Heart left ventricle (tissue), 16 donors: Measurements from ENCODE around the gene FAAP20. TPM values are rescaled to one million over a fixed set of nuclear protein-coding genes. Genes with fewer than 3 reads are reported as not detected.

ENCODE experiments used
- ATAC-seq, 4 donors: fragments of 200-7000 bp; cut with Tn5 transposase; one replicate each; pipeline ENCODE4 v1.9.1; 2020 to 2022; ENCODE audit warnings: moderate library complexity in 4 of 4, mild to moderate bottlenecking in 3 of 4, moderate number of reproducible peaks in 1 of 4
- DNase-seq, 5 donors: peaks; one replicate each; pipeline ENCODE4 v3.0.0-alpha.2; 2020
- H3K27ac ChIP-seq, 12 donors: fragments of 200-600 bp; sonication (generic) in 4 of 12; one replicate each; pipeline versions ENCODE4 v1.5.0 to v1.8.0; 2016 to 2022; ENCODE audit warnings: mild to moderate bottlenecking in 2 of 12
- H3K27me3 ChIP-seq, 9 donors: fragments of 200-600 bp; sonication (generic) in 2 of 9; one replicate each; pipeline versions ENCODE4 v1.5.1 to v1.8.0; 2016 to 2022; ENCODE audit warnings: mild to moderate bottlenecking in 3 of 9
- H3K36me3 ChIP-seq, 9 donors: fragments of 200-600 bp; sonication (generic) in 2 of 9; one replicate each; pipeline versions ENCODE4 v1.5.0 to v1.8.0; 2018 to 2022; ENCODE audit warnings: mild to moderate bottlenecking in 2 of 9
- H3K4me1 ChIP-seq, 12 donors: fragments of 200-600 bp; sonication (generic) in 4 of 12; one replicate each; pipeline versions ENCODE4 v1.5.0 to v1.8.0; 2016 to 2022; ENCODE audit warnings: mild to moderate bottlenecking in 3 of 12
- H3K4me3 ChIP-seq, 12 donors: fragments of 200-600 bp; sonication (generic) in 4 of 12; one replicate each; pipeline versions ENCODE4 v1.5.0 to v1.8.0; 2017 to 2022; ENCODE audit warnings: mild to moderate bottlenecking in 9 of 12, moderate library complexity in 4 of 12
- H3K9me3 ChIP-seq, 12 donors: fragments of 200-600 bp; sonication (generic) in 4 of 12; one replicate each; pipeline versions ENCODE4 v1.5.0 to v1.8.0; 2016 to 2022; ENCODE audit warnings: mild to moderate bottlenecking in 1 of 12
- CTCF ChIP-seq, 12 donors: fragments of 200-600 bp; sonication (generic) in 4 of 12; IDR thresholded peaks; one replicate each; pipeline versions ENCODE4 v1.5.0 to v1.8.0; 2018 to 2022; ENCODE audit warnings: antibody characterized with exemption in 12 of 12, mild to moderate bottlenecking in 5 of 12
- POLR2A ChIP-seq, 2 donors: fragments of 450-650 bp; IDR thresholded peaks; one replicate each; pipeline ENCODE4 v1.6.1; 2017; ENCODE audit warnings: antibody characterized with exemption in 2 of 2, mild to moderate bottlenecking in 2 of 2, moderate library complexity in 2 of 2
- WGBS, 4 donors: extraction: QIAGEN DNeasy Blood & Tissue Kit in 2 of 4; methylation state at CpG; one replicate each; pipeline versions ENCODE4 v1.1.5 to v1.1.7; 2013 to 2018; 5-methylcytosine and 5-hydroxymethylcytosine counted together
- intact Hi-C, 10 donors: fragments of 100-400 bp; cut with DNase I; formaldehyde crosslinking; loops; one replicate each; pipeline versions ENCODE4 v1.11.1 to v1.14.2; 2022
- polyA plus RNA-seq, 2 donors: library from polyadenylated mRNA; stranded (reverse); fragments of 200-250 nt; gene quantifications; one replicate each; pipeline ENCODE4 v1.2.3, GENCODE V29; 2013
- total RNA-seq, 9 donors: library from RNA; depleted of rRNA in 2 of 9; stranded (reverse); fragments of >200 nt in 2 of 9; fragmentation: NEBNext Ultra II Directional in 3 of 9; extraction: Animal tissue kit (Norgen Biotek cat#: 25700) in 3 of 9; gene quantifications; one replicate each; pipeline versions ENCODE4 v1.1.0 to v1.2.4, GENCODE V29; 2016 to 2023
- donor health status: ischemic (EF 13 %, LVEDD 7.1; RV severe dilation, severe dysfunction).
- donor health status: healthy with polysubstance abuse.
- donor health status: DM: no; HTN: yes; CAD: no.
- donor health status: DM: no; HTN: no; CAD: no.
- donor health status: ischemic (EF 25% LVEDD 6.9; RV normal size, moderate dysfunction).
- donor health status: ischemic (EF 25% LVEDD 5.7; RV mildly dilated, moderate dysfunction).
- donor health status: healthy.
- donor health status: DM: yes; HTN: yes; CAD: no.
- donor health status: ischemic (EF 35%, LVEDD 5.7; RV mildly dilated, moderate dysfunction).
- donor health status: nonischemic (EF 11% LVEDD 7.7; RV severe dilation, severe dysfunction).
- donor health status: DM: yes; HTN: yes; CAD: no.
- donor health status: PGD.
- donor health status: ischemic (EF 29% LVEDD 5.4; RV normal size, mild dysfunction).
- donor health status: nonischemic (EF 23%, LVEDD 6.1; RV moderate dilation, normal function).

FAAP20 gene
- total and polyA plus RNA-seq, 11 donors: 20.9 to 61.3 (median 36.6) TPM

GRCh38 chr1:2204415-2205190, 10.0 kb upstream of the FAAP20 start:
- TF ChIP-seq POLR2A (IDR thresholded peaks at IDR 0.05) (peak in 1 of 2 donors; percentile 82), CTCF (IDR thresholded peaks at IDR 0.05) (no peak)
- H3K27ac ChIP-seq: peak overlapping the region; percentile 66 to 96 (median 91)
- peaks cover 10 to 73% (median 58%) of the 10 kb centered on the region in 12 donors for H3K4me1 ChIP-seq
- H3K9me3 ChIP-seq: no peaks in the 10 kb centered on the region
- WGBS, 4 donors: 1 to 3% (median 2%) methylated on average over 11 to 52 of the region's 60 CpGs
- peak overlapping the region; percentile 17 to 68 (median 55) for H3K4me3 ChIP-seq
- DNase-seq: peak; percentile 83 to 93 (median 89)
- peak; percentile 52 to 71 (median 68) for ATAC-seq
- intact Hi-C loops: loop anchor here in 2 of 10 donors (2.0 to 10.0 kb wide), 2 partner anchors 110 to 340 kb away; no protein-coding TSS in a partner anchor
- H3K27me3 ChIP-seq: no peaks in the 10 kb centered on the region
- H3K36me3 ChIP-seq: no peaks in the 10 kb centered on the region

GRCh38 chr1:2203671-2204414, 9.3 kb upstream of the FAAP20 start:
- H3K9me3 ChIP-seq: no peaks in the 10 kb centered on the region
- WGBS, 4 donors: 46 to 91% (median 59%) methylated on average over 10 to 25 of the region's 25 CpGs
- H3K4me3 ChIP-seq: peak overlapping the region; percentile 17 to 68 (median 55)
- ATAC-seq: no peak
- intact Hi-C loops: loop anchor here in 2 of 10 donors (2.0 to 10.0 kb wide), 2 partner anchors 111 to 341 kb away; no protein-coding TSS in a partner anchor
- peak in 2 of 5 donors; percentile 36 to 76 for DNase-seq
- peaks cover 10 to 72% (median 58%) of the 10 kb centered on the region in 12 donors for H3K4me1 ChIP-seq
- peak overlapping the region; percentile 66 to 95 (median 91) for H3K27ac ChIP-seq
- H3K27me3 ChIP-seq: no peaks in the 10 kb centered on the region
- TF ChIP-seq POLR2A (IDR thresholded peaks at IDR 0.05): no peak
- H3K36me3 ChIP-seq: no peaks in the 10 kb centered on the region

- H3K4me1 ChIP-seq: peaks cover 10 to 68% (median 54%) of the 10 kb centered on the region in 12 donors
- DNase-seq (peak in 2 of 5 donors; percentile 32 to 63), ATAC-seq (no peak)
- WGBS, 4 donors: 88 to 94% (median 91%) methylated on average over 11 to 15 of the region's 15 CpGs
- intact Hi-C loops: loop anchor here in 1 of 10 donors (10.0 kb wide), 1 partner anchor 342 kb away; no protein-coding TSS in a partner anchor
- H3K27me3 ChIP-seq: no peaks in the 10 kb centered on the region
- H3K27ac ChIP-seq: peak overlapping the region in 2 of 12 donors; percentile 94 to 95
- no peak for TF ChIP-seq CTCF (IDR thresholded peaks at IDR 0.05)
- TF ChIP-seq POLR2A (IDR thresholded peaks at IDR 0.05): no peak
- no peaks in the 10 kb centered on the region for H3K36me3 ChIP-seq
- no peak overlapping the region for H3K4me3 ChIP-seq
- no peaks in the 10 kb centered on the region for H3K9me3 ChIP-seq
Observed at GRCh38 chr1:2202843-2203601, 8.4 kb upstream of the FAAP20 start.

- TF ChIP-seq POLR2A (IDR thresholded peaks at IDR 0.05) (no peak), CTCF (IDR thresholded peaks at IDR 0.05) (no peak)
- Histone ChIP-seq H3K27ac (no peak overlapping the region), H3K36me3 (no peaks in the 10 kb centered on the region), H3K27me3 (no peaks in the 10 kb centered on the region), H3K9me3 (no peaks in the 10 kb centered on the region), H3K4me1 (peaks cover 5 to 61% (median 47%) of the 10 kb centered on the region in 12 donors), H3K4me3 (no peak overlapping the region)
- intact Hi-C loops: loop anchor here in 1 of 10 donors (10.0 kb wide), 1 partner anchor 343 kb away; no protein-coding TSS in a partner anchor
- WGBS, 4 donors: 88 to 94% (median 92%) methylated on average over 9 of the region's 9 CpGs
- DNase-seq (no peak), ATAC-seq (no peak)
Observed at GRCh38 chr1:2202008-2202575, 7.5 kb upstream of the FAAP20 start.
